ENCODE measurements around the gene HAUS3.

Gene HAUS3, protein sequence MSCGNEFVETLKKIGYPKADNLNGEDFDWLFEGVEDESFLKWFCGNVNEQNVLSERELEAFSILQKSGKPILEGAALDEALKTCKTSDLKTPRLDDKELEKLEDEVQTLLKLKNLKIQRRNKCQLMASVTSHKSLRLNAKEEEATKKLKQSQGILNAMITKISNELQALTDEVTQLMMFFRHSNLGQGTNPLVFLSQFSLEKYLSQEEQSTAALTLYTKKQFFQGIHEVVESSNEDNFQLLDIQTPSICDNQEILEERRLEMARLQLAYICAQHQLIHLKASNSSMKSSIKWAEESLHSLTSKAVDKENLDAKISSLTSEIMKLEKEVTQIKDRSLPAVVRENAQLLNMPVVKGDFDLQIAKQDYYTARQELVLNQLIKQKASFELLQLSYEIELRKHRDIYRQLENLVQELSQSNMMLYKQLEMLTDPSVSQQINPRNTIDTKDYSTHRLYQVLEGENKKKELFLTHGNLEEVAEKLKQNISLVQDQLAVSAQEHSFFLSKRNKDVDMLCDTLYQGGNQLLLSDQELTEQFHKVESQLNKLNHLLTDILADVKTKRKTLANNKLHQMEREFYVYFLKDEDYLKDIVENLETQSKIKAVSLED

DNA sequence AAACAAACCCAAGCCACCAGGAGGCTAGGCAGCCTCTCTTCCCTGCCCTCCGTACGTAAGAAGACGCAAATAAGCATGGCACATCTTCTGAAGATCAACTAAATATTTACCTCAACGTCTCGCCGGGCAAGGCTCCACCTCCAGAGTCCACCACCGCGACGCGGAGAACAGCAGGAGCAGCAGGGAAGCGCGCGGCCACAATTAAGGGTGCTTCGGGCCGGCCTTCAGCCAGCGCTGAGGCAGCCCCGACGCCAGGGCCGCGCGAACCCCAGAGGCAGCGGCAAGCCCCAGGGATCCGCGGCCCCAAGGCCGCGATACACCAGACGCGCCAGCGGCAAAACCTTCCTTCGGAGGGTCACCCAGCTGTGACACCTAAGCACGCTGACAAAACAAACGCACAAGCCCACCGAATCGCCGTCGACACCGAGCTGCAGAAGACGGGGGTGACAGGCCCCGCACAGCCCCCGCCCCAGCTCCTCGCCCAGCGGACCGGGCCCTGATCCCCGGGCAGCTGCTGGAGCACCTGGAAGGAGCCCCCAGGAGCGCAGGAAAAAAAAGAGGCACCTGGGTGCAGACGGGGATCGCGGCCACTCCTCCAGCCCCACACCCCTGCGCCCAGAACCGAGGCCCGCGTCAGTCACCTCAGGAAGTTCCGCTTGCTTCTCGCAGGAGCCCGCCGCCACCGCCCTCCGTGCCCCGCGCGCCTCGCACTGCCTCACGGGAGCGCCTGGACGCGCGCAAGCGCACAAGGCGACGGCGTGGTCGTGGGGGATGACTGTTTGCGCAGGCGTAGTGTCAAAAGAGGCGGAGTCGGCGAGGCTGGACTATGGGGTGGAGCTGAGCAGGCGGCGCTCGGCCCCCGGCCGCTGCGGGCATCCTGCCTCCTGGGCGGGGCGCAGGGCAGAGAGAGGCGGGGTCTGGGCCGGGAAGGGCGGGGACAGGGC is at the start of gene HAUS3, which contains the start of gene POLN:
HAUS3 (minus strand) TSS at position 712 of the 944 bp plus-strand sequence. CDS start 1,175 bp downstream, outside the sequence.
POLN (minus strand) TSS at position 712 of the 944 bp plus-strand sequence. CDS start 12,890 bp downstream, outside the sequence.
- peak; percentile 98 to 99 for DNase-seq

DNA sequence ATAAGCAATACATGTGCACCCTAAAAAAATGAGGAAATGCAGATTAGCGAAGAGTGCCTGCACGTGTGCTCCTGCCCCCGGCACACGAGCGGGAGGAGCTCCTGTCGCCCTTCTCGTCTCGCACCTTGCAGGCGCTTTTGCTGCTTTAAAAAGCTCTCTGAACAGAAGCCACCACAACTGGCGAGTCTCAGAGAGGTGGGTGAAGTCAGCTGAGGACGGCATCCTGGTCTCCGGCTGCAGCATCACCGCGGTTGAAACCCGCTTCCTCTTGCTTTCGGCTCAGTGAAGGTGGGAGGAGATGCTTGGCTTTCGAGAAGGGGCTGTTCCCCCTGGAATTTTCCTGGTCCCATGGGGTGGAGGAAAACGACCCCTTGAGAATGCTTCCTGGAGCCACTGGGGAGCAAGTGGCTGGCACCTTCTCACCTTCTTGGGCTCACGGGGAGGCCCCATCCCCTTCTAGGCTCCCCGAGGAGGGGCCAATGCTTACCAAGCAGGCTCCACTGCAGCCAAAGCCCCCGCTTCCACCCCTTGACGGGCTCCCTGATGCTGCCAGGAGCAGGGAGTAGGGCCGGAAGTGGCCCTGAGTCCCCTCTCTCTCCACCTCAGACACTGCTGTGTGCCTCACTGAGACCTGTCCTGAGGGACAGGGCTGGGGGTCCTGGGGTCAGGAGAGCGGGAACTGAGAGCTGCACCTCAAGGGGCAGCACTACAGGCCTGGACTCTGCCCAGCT is 49.2 kb upstream of the HAUS3 start:
- peak; percentile 43 to 58 for DNase-seq

DNA sequence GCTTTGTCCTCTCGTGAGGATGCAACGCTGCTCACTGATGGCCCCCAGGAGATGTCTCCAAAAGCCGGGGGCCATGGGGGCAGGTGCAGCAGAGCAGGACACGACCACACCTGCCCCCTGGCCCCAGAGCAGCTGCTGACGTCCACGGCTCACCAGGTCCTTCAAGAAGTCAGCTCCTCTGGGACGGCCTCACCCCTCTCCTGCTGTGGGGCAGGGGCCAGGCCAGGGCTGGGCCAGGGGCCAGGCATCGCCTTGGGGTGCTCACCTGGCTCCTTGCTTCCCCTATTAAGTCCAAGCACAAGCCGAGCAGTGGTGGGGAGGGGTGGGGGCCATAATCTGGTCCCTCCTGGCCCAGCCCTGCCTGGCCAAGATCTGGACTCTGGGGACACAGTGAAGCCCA is 48.6 kb upstream of the HAUS3 start:
- no peak for DNase-seq

DNA sequence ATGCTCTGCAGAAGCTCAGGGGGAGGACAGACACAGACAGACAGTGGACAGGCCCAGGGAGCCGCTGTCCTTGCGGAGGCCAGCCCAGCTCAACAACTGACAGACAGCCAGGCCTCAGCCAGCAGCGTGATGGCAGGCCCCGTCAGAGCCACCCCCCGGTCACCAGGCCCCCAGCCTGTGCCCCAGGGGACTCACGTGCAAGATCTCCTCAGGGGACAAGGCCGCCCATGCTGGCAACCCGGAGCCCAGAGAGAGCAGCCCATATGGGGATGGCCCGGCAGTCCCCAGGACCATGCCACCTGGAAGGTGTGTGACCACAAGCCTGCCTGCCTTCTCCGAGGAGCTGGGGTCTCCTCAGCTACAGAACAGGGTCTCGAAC is 48.0 kb upstream of the HAUS3 start:
- no peak for DNase-seq

DNA sequence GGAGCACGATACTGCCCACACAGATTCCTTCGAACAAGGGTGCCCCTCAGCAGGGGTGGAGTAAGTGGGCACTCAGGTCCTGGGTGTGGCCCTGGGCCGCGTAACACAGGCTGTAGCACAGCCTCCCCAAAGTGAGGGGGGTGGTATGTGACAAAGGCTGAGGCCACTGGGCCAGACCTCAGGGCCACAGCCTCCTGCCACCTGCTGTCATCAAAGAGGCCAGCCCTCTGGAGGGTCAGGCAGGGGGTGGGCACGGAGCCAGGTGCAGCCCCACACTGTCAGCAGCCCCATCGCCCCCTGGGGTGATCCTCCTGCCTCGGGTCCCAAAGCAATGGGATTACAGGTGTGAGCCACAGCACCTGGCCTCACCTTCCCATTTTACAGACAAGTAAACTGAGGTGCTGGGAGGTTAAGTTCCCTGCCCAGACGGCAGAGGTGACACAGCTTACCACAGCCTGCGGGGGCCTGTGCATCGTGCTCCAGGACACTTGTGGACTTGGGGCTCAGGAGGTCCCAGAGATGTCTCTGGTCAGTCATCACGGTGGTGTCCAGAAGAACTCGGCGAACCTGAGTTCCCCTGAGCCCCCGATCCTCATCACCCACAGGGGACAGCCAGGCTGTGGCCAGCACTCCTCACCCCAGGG is 47.5 kb upstream of the HAUS3 start:
- DNase-seq, result no peak

DNA sequence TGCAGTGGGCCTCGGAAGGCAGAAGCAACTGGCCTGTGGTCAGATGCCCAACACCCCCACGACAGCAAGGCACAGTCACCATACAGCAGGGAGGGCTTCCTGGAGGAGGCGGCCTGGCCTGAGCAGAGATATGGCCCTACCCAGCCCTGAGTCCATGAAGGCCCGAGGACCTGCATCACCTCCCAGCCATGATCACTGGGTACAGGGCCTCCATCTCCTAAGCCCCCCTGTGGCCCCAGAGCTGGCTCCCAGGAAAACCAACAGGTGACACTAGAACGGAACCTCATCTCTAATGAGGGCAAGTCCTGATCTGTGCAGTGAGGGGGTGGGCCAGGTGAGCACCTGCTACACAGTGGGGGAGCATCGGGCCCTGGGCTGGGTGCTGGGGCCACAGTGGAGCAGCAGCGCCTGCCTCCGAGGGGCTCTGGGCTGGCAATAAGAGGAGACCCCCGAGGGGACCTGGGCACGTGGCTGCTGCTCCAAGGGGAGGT is 46.2 kb upstream of the HAUS3 start:
- DNase-seq, result no peak

DNA sequence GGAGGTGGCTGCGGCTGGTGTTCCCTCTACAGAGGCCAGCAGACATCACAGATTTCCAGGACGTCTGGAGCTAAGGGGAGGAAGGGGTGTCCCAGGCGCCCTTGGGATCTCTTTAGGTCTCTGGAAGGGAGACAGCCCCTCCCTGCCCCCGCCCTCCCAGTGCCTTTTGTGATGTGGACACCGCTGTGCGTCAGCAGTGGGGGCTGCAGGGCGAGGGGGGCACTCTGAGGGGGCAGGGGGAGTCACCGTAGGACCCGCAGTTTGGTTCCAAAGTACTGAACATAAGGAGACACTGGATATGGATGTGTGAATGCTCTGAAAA is 45.6 kb upstream of the HAUS3 start:
- DNase-seq, result no peak

DNA sequence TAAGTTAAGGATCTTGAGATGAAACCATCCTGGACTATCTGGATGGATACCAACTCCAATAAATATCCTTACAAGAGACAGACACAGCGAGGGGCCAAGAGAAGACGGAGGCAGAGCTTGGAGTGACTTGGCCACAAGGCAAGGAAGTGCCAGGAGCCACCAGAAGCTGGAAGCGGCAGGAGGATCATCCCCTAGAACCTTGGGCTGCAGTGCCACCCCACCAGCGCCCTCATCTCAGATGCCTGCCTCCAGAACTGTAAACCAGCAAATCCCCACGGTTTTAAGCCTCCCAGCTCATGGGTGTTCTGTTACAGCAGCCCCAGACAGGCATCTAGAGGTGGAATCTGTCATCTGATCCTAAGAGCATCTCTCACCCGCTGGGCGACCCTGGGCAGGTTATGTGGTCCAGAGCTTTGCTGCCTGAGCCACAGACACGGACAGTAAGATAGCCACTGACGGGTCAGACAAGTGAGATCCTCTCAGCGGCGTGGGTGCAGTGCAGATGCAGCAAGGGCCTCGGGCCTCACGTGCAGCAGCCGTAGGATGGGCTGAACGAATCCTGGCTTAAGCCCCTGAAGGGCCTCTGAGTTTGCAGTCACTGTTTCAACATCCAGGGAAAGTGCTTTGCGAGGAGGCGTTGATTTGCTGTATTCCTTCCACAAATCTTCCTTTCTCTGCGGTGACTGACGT is 45.1 kb upstream of the HAUS3 start:
- DNase-seq, result no peak

DNA sequence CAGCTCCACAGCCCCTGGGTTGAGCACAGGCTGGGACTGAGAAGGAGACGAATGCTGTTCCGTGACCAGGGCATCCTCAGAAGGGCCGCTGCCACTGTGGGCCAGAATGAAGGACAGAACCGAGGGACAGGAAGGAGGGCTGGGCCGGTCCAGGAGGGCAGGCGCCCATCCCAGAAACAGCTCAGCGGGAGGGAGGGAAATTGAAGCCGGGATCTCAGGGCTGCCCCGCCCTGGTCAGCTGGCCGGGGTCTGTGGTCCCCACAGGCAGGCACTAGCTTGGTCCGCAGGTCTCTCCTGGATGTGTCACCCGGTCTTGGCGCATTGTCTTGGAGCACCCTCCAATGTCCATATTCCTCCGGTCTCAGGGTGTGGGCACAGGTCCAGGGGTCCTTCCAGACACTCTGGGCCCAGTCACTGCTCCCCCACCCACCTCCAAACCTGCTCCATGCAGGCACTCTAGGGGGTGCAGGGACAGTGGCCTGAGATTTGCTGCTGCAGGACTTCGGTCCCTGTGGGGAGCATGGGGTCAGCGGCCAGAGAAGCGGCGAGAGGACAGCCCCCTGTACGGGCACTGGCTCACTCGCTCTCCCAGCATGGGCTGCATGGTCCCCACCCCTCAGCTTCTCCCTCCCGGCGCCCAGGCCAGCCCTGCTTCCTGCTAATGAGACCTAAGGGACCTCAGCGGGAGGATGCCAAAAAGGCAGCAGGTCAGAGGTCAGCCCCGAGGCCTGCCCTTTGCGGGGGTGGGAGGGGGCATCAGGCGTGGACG is 43.9 kb upstream of the HAUS3 start:
- DNase-seq, result no peak

DNA sequence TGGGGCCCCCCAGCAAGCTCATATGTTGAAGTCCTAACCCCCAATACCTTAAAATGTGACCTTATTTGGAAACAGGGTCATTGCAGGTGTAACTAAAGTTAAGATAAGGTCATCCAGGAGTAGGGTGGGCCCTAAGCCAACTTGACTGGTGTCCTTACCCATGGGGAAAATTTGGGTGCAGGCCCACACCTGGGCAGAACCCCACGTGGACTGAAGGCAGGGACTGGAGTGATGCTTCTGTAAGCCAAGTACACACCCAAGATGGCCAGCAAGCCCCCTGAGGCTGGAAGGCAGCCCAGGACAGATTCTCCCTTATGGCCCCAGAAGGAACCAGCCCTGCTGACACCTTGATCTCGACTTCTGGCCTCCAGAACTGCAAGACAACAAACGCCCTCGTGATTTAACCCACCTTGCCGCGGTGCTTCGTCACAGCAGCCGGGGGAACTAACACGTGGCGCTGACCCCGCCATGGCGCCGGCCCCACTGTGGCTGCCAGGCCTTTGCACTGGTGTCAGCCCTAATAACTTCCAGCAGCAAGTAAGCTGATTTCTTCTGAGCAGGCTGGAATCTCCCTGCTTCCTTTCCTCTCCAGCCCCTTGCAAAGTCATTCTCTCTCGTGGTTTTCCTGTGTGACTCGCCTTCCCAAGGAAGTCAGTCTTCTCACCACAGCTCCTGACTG is 43.2 kb upstream of the HAUS3 start:
- no peak for DNase-seq

DNA sequence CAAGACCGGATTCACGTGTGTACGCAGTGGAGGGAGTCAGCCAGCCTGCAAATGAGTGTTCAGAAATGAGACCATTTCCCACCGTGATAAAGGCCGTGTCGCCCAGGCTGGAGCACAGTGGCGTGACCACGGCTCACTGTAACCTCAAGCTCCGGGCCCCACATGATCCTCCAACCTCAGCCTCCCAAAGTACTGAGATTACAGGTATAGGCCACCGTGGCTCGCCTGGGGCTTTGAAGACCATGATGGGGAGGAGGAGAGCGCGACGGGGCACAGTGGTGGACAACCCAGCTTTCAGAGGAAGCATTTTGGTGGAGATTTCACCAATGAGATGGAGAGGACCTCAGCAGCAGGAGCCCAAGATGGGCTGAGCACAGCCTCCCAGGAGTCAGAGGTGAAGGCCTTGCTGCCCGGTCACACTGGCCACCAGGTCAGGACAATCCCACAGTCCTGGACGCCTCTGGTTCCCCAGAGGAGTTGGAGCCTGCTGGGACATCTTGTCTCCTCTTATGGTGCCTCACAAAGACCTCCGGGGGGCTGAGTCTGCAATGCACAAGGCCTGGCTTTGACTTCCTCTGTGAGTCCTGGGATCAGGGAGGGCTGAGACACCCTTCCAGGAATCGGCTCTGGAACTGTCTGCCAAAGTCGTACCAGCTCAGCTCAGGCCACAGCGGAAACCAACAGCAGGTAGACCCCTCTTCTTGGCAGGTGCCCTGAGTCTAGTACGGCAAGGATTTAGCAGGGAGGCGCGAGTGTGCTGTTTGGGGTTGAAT is 42.4 kb upstream of the HAUS3 start:
- DNase-seq, result no peak

DNA sequence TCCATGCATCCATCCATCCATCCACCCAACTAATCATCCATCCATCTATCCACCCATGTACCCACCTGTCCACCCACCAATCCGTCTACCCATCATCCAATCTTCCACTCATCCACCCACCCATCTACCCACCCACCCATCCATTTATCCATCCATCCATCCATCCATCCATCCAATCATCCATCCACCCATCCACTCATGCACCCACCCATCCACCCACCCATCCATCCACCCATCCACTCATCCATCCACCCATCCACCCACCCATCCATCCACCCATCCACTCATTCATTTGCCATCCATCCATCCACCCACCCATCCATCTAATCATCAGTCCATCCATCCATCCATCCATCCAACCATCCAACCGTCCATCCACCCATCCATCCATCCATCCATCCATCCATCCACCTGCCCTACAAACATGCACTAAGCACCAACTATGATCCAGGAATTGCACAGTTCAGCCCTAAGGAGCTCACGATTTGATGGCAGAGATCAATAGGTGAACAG is 41.3 kb upstream of the HAUS3 start:
- no peak for DNase-seq

DNA sequence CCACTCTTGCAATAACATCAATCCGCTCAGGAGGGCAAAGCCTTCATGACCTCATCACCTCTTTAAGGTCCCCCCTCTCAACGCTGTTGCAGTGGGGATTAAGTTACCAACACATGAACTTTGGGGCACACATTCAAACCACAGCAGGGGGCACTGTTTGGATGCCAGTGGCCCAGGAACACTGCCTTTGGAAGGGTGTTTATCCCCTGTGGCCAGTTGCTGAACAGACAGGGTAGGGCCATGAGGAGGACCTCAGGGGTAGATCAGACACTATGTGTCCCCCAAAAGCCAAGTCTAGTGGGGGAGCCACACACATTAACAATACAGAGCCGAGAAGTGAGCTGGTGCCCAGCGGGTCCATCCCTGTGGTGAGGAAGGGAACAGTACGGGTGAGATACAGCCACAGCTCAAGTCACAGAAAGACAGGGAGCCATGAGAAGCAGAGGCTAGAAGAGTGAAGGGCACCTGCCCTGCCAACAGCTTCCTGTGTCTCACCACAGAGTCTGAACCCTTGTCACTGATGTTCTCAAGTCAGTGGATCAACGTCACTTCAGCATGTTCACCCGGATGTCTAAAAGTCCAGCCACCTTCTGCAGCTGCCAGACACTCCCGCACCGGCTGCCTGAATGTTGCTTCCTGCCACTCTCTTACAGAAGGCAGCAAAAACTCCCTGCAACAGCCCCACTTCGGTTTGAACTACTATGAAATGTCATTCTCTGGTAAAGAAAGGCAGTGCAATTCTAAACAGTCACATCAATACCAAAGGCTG is 39.8 kb upstream of the HAUS3 start:
- peak; percentile 70 to 71 for DNase-seq

DNA sequence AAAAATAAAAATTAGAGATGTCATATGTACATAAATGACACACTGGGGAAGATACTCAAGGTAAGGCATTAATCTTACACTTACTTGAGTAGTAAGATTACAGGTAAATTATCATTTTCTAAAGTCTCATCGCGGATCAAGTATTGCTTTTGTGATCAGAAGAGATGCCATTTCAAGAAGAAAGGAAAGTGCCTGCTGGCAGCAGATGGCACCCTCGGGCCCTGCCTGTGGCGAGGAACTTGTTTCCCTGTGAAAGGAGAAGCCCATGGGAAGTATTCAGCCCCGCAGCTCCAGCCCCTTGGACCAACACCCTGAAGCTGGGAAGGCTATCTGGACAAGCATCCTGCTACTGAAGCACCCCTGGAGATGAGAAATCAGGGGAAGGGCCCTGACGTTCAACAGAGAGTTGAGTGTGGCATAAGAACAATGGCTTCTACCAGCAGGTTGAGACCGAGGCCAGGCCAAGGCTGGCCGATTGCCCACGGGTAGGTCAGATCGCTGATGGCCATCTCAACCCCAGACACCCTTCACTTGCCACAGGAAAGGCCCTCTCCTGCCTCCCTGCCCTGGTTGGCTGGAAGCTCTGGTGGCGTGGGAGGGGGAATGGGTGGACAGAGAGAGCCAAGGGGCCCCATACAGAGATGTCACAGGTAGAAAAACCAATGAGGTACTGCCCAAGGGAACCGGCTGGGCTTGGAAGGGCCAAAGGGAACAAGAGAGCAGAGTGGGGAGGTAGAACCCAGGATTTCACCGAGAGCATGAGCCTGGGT is 38.8 kb upstream of the HAUS3 start:
- DNase-seq, result no peak

DNA sequence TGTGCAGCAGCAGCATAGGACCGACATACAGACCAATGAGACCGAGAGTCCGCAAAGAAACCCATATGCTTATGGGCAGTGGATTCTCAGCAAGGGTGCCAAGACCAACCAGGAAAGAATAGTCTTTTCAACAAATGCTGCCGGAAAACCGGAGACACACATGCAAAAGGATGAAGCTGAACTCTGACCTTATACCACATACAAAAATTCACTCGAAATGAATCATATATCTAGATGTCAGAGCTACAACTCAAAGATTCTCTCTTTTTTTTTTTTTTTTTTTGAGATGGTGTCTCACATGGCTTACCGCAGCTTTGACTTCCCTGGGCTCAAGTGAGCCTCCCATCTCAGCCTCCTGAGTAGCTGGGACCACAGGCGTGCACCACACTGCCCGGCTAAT is 36.0 kb upstream of the HAUS3 start:
- DNase-seq, result no peak

DNA sequence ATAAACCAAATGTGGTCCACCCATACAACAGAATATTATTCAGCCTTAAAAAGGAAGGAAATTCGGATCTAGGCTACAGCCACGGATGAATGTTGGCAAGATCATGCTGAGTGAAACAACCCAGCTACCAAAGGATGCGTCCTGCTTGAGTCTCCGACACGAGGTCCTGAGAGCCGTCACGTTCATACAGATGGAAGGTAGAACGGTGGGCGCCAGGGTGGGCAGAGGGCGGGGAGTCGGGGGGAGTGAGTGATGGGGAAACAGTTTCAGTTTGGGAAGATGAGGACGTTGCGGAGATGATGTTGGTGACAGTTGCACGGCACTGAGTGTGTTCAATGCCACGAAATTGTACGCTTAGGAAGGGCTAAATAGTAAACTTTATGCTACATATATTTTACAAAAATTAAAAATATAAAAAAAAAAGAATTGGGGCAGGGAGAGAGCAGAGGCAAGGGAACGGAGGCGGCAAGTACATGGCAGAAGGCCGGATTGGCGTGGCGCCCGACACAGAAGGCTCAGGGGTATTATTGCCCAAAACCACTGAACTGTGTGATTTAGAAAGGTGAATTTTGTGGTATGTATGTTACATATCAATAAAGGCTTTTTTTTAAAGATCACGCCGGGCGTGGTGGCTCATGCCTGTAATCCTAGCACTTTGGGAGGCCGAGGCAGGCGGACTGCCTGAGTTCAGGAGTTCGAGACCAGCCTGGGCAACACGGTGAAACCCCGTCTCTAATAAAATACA is 34.8 kb upstream of the HAUS3 start:
- DNase-seq, result no peak

Data from activated CD4-positive, alpha-beta T cell treated with anti-CD3 and anti-CD28 coated beads for 4 hours (primary cell).